ENCODE measurements around the gene CD247.

The CD247 gene

GRCh38 chr1:167453123-167453522, 65.2 kb downstream of the CD247 start:
- no peak for TF ChIP-seq CTCF (IDR thresholded peaks at IDR 0.05; ENCODE audit: low read depth, low read length)
- in situ Hi-C loops (cut with HindIII; ENCODE audit: low sequenced_read_pairs): no loop called here
- H3K4me3 ChIP-seq (ENCODE audit: low read depth, low read length): no peak overlapping the region
- no peak for DNase-seq (ENCODE audit: low read depth, low spot score)

GRCh38 chr1:167452483-167452882, 65.8 kb downstream of the CD247 start:
- no peak for DNase-seq (ENCODE audit: low read depth, low spot score)
- in situ Hi-C loops (cut with HindIII; ENCODE audit: low sequenced_read_pairs): no loop called here
- no peak overlapping the region for H3K4me3 ChIP-seq (ENCODE audit: low read depth, low read length)
- no peak for TF ChIP-seq CTCF (IDR thresholded peaks at IDR 0.05; ENCODE audit: low read depth, low read length)

- DNase-seq (ENCODE audit: low read depth, low spot score): no peak
- in situ Hi-C loops (cut with HindIII; ENCODE audit: low sequenced_read_pairs): no loop called here
- H3K4me3 ChIP-seq (ENCODE audit: low read depth, low read length): no peak overlapping the region
- no peak for TF ChIP-seq CTCF (IDR thresholded peaks at IDR 0.05; ENCODE audit: low read depth, low read length)
These were observed 67.5 kb downstream of the CD247 start for GRCh38 chr1:167450843-167451242.

- in situ Hi-C loops (cut with HindIII; ENCODE audit: low sequenced_read_pairs): loop anchor here (25.0 kb wide), 1 partner anchor 385 kb away; no protein-coding TSS in a partner anchor
- no peak for TF ChIP-seq CTCF (IDR thresholded peaks at IDR 0.05; ENCODE audit: low read depth, low read length)
- no peak for DNase-seq (ENCODE audit: low read depth, low spot score)
- no peak overlapping the region for H3K4me3 ChIP-seq (ENCODE audit: low read depth, low read length)
These were observed 70.7 kb downstream of the CD247 start for GRCh38 chr1:167447521-167448136.

- in situ Hi-C loops (cut with HindIII; ENCODE audit: low sequenced_read_pairs): loop anchor here (25.0 kb wide), 1 partner anchor 385 kb away; no protein-coding TSS in a partner anchor
- no peak for TF ChIP-seq CTCF (IDR thresholded peaks at IDR 0.05; ENCODE audit: low read depth, low read length)
- no peak for DNase-seq (ENCODE audit: low read depth, low spot score)
- H3K4me3 ChIP-seq (ENCODE audit: low read depth, low read length): no peak overlapping the region
These were observed 71.4 kb downstream of the CD247 start for GRCh38 chr1:167446966-167447365.

- in situ Hi-C loops (cut with HindIII; ENCODE audit: low sequenced_read_pairs): loop anchor here (25.0 kb wide), 1 partner anchor 381 kb away; no protein-coding TSS in a partner anchor
- DNase-seq (ENCODE audit: low read depth, low spot score): no peak
- TF ChIP-seq CTCF (IDR thresholded peaks at IDR 0.05; ENCODE audit: low read depth, low read length): no peak
These were observed 74.6 kb downstream of the CD247 start for GRCh38 chr1:167443757-167444156.

More at GRCh38 chr1:167443757-167444156, 74.6 kb downstream of the CD247 start:
- H3K4me3 ChIP-seq (ENCODE audit: low read depth, low read length): no peak overlapping the region

Data from astrocyte of the spinal cord (primary cell).